ENCODE data around the gene TFAP2A.

Gene TFAP2A

DNA sequence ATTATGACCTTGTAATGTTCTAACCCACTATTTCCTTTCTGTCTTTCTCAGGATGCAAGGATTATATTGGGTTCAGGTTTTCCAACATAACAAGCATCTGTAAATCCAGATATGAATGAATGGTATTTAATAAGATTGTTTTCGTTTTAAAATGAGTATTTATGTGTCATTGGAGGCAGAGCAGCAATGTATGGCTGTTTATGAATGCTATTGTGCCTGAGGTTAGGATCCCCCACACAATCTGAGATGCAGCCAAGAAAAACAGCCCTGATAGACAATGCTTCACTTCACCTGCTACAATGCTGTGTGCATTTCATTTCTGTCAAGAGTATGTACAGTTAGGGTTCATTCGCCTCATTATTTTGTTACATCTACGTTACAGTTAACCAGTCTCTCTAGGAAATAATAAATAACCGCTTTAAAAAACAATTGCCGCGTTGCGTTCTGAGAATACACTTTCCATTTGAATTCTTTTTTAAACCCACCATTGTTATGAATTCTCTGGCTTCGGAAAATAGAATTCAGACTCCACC, 19.6 kb downstream of the TFAP2A start:
- CTCF ChIA-PET, result no interaction called here
- H3K4me3 ChIP-seq (ENCODE audit: low read depth, low read length), result no peak overlapping the region
- POLR2A ChIA-PET, result no interaction called here
- TF ChIP-seq, protein P1, sequence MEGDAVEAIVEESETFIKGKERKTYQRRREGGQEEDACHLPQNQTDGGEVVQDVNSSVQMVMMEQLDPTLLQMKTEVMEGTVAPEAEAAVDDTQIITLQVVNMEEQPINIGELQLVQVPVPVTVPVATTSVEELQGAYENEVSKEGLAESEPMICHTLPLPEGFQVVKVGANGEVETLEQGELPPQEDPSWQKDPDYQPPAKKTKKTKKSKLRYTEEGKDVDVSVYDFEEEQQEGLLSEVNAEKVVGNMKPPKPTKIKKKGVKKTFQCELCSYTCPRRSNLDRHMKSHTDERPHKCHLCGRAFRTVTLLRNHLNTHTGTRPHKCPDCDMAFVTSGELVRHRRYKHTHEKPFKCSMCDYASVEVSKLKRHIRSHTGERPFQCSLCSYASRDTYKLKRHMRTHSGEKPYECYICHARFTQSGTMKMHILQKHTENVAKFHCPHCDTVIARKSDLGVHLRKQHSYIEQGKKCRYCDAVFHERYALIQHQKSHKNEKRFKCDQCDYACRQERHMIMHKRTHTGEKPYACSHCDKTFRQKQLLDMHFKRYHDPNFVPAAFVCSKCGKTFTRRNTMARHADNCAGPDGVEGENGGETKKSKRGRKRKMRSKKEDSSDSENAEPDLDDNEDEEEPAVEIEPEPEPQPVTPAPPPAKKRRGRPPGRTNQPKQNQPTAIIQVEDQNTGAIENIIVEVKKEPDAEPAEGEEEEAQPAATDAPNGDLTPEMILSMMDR (IDR thresholded peaks at IDR 0.05; ENCODE audit: insufficient read depth, low read length, missing control alignments), result no peak
- no peak for DNase-seq (ENCODE audit: low read depth, low spot score)

DNA sequence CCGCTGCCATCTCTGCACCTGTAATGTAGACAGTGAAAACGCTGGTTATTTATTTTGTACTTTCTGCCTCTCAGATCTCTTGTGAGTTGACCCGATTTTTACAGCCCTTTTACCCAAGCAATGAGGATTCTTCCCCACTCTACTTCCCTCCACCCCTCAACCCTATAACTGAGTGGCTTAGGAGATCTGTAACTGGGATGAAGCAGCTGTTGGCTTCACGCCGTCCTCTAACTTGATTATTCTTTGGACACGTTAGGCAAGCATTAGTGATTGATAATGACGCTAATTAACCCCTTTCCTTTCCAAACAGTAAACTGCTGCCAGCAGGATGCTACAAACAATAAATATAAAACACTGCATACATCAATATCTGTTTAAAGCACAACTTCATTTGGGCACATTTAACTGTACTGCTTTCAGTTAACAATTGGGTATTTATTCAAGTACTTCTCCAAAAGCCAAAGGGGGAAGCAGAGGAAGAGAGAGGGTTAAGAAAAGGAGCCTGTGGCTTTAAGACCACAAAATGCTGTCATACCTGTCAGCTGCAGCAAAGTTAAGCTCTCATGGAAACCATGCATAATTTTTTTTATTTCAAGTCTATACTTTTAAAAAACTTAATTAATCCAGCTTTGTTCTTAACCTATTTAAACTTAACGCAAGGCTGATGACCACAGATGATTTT, 21.2 kb downstream of the TFAP2A start:
- POLR2A ChIA-PET, result no interaction called here
- CTCF ChIA-PET, result no interaction called here
- no peak overlapping the region for H3K4me3 ChIP-seq (ENCODE audit: low read depth, low read length)
- no peak for DNase-seq (ENCODE audit: low read depth, low spot score)
- TF ChIP-seq, protein P1 (IDR thresholded peaks at IDR 0.05; ENCODE audit: insufficient read depth, low read length, missing control alignments), result no peak

DNA sequence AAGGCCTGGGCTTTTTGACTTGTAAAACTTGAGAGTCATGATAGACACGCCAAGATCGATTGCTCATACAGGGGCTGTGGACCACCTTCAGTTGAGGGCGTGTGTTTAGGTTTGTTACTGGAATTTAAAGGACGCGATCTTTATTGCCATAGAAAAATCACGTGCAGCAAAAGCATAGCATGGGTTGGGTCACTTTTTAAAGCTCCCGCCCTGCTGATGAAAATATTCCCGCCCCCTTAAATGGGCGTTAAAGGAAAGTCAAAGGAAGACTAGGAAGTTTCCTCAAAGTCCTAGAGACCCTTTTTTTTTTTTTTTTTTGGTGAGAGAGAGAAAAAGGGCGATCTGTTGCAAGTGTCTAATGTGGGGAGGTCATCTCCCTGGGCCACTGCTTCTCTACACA, 23.1 kb downstream of the TFAP2A start:
- ChIA-PET POLR2A (no interaction called here), CTCF (interaction anchor here (1.0 kb wide), 1 partner anchor 13 kb away, joined by 5 read pairs; no protein-coding TSS in a partner anchor)
- H3K4me3 ChIP-seq (ENCODE audit: low read depth, low read length), result no peak overlapping the region
- TF ChIP-seq, protein P1 (IDR thresholded peaks at IDR 0.05; ENCODE audit: insufficient read depth, low read length, missing control alignments), result no peak
- DNase-seq (ENCODE audit: low read depth, low spot score), result no peak

DNA sequence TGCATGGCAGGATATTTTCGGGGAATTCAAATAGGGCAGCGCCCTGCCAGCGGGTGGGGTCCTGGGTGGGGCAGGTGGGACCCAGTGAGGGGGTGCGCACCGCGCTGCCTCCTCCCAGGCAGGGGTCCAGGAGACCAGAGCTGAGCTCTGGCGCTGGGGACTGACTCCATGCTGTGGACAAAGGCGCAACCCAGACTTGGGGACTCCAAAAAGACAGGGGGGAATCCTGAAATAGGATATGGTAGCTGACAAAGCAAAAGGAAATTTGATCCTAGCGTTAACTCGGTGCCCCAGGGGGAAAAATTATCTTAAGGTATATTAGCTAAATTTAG, 23.6 kb downstream of the TFAP2A start:
- H3K4me3 ChIP-seq (ENCODE audit: low read depth, low read length), result no peak overlapping the region
- TF ChIP-seq, protein P1 (IDR thresholded peaks at IDR 0.05; ENCODE audit: insufficient read depth, low read length, missing control alignments), result no peak
- ChIA-PET POLR2A (no interaction called here), CTCF (interaction anchor here (1.0 to 1.4 kb wide), 2 partner anchors 13 to 42 kb away, joined by 3 to 5 read pairs; no protein-coding TSS in a partner anchor)
- DNase-seq (ENCODE audit: low read depth, low spot score), result no peak

- no peak overlapping the region for H3K4me3 ChIP-seq (ENCODE audit: low read depth, low read length)
- POLR2A ChIA-PET, result no interaction called here
- TF ChIP-seq, protein P1 (IDR thresholded peaks at IDR 0.05; ENCODE audit: insufficient read depth, low read length, missing control alignments), result no peak
- no peak for DNase-seq (ENCODE audit: low read depth, low spot score)
- CTCF ChIA-PET, result interaction anchor here (1.4 kb wide), 1 partner anchor 42 kb away, joined by 3 read pairs; no protein-coding TSS in a partner anchor
These were observed 24.2 kb downstream of the TFAP2A start for GRCh38 chr6:10390495-10391298.
